GM19372 (cell line): ENCODE data around the gene AOPEP.

Source experiments
- ATAC-seq: cut with Tn5 transposase; IDR thresholded peaks from one replicate; pipeline ENCODE4 v1.9.1; 2021; ENCODE audit warnings: mild to moderate bottlenecking, low read depth, moderate library complexity; ENCODE audit not compliant: unreplicated experiment

The AOPEP gene

DNA sequence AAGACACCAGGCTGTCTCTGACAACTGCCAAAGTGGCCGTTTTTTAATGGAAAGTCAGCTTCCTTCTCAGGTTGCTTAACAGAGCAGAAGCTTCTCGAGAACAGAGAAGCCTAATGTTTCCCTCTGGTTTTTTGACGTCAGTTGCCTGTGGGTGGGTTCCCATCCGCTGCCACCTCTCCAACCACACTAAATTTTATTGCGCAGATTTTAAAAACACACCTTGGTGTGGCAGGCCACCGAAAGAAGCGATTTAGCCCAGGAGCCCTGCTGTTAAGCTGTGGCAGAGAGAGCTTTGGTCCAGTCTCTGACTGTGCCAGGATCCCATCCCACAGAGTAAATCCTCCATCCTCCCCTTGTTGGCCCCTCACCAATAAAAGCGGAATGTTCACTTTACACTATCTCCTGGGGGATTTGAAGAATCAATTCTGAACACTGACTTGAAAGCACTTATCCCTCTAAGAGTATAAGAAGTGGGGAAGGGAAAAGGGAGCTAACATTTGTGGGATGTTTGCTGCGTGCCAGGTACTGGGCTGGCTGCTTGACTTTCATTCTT is 181.6 kb downstream of the AOPEP start:
- ATAC-seq = no peak

DNA sequence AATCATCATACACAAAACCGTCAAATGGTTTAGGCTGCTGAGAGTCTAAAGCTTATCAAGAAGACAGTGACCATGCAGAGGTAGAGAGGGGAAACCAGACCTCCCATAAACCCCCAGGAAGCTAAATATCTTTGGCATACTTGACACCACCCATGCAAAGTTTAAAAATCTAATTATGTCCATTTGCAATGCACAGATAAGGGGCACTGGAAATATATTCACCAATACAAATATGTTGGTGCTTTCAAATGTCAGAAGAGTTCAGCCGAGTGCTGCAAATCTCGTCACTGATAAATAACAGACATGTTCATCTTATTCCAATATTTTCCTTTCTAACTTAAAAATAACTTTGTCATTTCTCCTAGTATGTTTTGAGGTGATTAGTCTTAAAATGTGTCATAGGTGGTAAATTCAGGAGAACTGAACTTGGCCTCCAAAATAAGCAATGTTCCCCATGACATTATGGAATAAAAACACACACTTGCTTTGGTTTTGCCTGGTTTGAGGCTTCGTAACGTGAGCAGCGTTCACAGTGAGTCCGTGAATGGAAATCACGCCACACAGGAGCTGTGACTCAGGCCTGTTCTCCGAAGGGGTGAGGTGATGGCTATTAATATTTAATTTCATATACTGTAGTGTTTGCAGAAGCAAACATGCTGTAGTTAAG is 182.2 kb downstream of the AOPEP start:
- ATAC-seq = no peak

DNA sequence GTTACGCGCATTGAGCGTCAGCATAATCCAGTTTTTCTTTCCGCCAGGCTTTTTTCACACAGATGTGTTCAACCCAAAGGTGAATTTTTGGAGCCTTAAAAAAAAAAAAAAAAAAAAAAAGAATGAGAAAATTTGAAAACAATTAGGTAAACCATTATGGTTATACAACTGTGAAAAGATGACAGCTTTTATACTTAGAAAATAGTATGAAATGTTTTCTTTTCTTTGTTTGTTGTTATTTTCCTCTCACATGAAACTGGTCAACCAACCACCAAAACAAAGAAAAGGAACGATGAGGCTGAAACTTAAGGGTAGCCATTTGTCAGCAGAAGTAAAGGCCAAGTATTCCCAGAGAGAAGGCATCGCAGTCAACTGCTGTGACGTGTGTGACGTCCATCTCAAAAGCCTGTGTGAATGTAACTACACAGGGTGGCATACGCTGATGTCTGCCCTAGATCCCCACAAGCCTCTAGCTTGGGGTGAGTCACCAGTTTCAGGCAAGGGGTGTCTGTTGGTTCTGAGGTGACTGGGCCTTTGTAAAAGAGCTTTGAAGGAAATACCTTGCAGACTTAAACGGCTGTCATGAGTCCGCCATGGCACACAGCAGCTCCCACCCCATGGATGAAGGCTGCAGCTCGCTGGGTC is 182.9 kb downstream of the AOPEP start:
- ATAC-seq = no peak

DNA sequence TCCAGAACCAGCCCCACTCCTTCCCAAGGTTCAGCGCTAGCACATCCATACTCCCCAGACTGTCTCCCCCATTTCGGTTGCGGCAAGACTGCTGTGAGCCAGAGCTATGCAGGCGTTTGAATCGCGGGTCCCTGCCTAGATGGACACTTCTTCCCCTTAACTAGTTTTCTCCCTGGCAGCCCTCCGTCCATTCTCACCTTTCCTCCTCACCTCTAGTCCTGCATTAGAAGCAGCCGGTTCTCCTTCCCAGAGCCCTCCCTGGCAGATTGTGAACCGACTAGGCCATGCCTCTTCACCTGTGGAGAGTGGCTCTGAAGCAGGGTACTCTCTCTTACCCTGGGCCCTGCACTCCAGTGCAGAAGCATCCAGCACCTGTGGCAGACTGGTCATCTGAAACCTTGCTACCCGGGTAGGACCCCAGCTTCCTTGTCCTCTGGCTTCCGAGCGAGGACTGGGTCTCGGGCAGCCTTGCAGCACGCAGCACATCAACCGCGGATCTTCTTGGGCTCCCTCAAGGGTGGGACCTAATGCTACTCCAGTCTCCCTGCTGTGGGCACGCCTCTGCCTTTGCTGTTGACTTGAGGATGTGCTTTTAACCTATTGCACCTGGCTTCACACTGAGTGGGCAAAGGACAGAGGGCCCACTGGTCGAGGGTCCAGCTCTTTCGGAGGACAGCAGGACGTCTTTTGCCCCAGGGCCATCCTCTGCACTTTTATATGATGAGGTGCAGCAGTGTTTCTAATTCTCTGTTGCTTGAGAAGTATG is 183.6 kb downstream of the AOPEP start:
- ATAC-seq = no peak

DNA sequence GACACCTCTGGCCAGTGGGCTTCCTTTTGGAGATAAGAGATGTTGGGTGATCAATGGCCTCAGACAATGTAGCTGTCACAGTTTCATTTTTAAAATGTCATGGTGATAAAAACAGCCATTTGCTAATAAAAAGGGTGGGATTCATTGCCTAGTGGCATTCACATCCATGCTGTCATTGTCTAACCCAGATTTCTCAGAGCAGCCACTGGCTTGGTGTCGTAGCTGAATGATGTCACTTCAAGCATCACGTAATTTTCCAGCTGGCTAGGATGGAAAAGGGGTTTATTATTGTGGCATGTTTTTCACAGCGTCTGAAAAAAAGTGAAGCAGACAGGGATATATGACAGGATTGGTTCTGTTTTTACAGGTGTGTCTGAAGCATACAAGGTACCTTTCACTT is 184.7 kb downstream of the AOPEP start:
- no peak for ATAC-seq

DNA sequence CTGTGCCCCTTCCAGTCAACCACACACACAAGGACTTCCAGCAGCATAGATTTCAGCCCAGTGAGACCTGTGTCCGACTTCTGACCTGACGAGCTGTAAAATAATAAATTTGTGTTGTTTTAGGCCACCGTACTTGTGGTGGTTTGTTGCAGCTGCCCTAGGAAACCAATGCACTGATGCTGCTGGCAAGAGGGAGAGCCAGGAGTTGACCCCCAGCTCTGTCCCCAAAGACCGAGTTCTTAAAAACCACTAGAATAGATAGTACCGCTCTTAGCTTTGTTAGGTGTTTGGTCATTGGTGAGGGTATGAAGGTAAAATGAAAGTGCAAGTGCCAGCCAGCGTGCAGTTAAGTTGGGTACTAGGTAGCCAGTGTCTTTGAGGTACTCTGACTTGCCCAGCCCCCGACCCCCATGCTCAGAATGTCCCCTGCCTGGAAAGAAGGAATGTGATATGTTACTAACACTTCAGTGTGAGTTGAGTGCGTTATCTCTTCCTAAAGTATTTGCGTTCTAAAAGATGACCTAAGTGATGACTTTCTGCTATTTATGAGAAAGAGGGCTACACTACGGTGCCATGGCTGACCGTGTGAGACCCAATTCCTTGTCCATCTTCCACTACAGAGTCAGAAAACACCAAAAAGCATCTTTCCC is 185.6 kb downstream of the AOPEP start:
- no peak for ATAC-seq

DNA sequence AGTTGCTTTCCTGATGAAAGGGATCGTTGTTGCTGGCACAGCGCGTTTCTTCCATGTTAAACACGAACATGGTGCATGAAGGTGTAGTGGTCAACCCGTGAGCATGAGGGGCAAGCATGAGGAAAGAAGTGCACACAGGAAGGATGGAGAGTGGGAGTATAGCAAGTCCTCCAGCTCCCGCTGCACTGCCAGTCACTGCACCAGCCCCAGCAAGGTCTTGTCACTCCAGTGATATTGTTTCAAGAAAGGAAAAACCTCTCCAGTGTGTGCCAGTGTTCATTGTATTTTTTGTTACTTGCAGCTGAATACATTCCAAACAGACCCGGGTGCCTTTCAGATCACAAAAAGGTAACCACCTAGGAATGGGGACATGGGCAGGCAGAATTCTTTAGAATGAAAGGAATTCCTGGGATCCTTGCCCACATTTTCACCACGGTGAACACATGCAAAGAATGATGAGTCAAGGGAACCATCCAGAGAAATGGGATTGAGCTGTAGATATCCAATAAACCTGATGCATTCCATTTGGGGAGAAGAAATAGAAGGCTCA is 186.3 kb downstream of the AOPEP start:
- no peak for ATAC-seq

DNA sequence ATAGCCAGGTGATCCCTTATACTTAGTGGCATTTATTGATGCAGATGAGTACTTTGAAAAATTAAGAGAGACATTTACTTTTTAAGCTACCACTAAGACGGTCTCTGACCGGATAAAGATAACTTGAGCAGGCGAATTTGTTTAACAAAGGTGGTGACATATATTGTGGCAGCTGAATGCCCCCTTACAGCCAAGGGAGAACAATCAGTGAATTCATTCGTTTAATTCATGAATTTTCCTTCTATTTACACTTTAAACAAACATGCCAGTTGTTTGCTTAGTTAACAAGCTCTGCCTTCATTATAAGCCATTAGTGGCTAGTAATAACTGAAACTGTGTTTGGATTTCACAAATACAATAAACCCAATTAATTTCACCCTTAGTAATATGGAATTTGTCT is 187.1 kb downstream of the AOPEP start:
- ATAC-seq = no peak

DNA sequence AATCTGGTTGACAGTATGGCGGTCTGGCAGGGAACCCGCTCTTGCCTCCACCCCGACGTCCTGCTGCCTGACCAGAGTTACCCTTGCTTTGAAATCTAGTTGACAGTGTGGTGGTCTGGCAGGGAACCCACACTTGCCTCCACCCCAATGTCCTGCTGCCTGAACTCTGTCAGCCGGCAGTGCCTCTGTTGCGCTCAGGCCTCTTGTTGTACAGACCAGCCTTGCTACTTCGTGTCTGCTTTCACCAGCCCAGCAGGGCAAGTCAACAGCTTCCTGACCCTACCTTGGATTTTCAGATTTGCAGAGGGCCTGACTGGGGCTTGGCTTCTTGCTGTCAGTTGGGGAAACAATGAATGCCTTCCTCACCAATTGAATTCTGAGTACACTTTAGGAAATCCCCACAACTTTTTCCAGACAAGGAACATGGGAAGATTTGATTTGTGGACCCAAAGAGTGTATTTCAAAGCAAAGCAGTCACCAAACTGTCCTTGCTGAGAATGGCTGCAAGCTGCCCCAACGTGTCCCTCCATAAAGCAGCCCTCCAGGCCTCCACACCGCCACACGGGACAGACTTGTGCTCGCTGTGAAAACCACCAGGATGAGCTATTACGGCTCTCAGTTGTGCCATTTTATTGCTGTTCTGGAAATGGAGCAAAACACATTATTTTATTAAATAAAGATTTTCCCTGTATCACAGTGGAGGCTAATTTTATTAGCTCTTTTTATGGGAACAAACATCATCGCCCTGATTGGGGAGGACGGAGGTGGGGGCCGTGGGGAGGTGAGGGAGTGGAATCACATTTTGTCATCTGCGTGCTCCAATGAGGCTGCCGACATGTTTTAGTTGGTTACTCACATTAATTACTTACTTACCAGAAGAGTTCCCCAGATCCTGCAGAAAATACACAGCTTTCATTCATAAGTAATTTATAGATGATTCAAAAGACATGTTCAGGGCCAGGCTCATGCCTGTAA is 189.3 kb downstream of the AOPEP start:
- ATAC-seq = no peak

DNA sequence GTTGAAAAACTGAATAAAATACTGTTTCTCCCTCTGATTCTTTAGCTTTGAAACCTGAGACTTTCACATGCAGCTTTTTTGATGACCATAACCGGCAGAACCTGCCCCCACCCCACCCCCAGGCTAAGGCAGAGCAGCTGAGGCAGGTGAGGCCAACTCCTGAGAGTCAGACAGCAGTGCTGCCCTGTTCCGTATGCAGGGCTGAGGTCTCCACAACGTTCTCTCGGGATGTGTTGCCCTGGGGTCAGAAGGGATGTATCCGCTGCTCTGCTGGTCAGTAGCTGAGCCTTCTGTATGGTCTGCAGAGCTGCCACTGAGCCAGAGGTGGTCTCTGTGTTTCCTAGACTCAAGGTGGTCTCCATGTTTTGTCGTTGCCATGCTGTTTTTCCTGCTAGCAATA is 190.5 kb downstream of the AOPEP start:
- no peak for ATAC-seq

DNA sequence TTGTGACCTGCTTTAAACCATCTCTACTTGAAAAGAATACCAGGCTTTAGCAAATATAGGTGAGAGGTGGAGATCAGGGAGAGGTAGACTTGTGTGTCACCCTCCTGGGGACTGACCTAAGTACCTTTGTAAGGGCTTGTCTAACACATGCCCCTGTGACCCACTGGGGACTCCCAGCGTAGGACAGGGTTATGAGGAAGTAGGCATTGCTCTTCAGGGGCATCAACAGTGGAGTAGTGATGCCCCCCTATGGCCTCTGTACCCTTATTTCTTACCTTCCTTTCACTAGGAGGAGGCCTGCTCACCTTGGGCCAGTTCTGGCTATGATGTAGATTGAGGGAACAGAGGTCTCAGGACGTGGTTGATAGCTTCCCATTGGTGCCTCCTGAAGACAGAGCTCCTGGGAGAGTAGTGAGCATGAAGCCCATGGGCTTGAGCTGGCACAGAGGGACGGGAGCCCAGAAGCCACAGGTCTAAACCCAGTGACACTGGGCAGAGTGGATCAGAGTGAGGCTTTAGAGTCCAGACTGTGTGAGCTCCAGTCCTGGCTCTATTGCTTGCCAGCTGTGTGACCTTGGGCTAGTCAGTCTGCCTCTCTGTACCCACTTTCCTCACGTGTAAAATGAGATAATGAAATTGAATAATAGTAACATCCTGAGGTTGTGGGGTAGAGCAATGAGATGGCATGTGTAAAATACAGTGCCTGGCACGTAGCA is 191.7 kb downstream of the AOPEP start:
- ATAC-seq = no peak

DNA sequence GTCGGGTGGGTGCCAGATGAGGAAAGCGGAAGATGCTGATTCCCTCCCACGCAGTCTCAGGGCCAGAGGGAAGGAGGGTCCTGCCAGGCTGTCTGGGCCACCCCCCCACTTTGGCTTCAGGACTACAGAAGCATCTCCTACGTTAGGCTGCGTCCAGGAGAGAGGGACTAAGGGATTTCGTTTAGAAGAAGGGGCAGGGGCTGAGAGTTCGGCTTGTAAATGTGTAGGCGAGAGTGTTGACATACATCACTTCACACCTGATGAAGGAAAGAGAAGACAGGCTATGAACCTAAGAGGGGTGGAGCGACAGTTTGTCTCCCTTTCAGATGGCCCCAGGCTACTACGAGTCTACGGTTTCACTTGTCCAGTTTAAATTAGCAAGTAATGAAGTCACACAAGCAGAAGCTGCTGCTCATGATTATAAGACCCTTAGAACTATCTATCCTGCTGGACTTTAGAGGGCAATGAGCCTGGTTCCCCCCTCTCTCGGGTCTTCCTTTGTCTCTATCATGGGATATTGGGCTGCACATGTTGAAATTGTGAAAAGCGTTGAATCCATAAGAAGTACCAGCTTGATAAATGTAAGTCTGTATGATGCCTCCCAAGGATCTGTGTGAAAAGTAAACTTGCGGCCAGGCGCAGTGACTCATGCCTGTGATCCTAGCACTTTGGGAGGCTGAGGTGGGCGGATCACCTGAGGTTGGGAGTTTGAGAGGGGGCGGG is 193.0 kb downstream of the AOPEP start:
- ATAC-seq = no peak

DNA sequence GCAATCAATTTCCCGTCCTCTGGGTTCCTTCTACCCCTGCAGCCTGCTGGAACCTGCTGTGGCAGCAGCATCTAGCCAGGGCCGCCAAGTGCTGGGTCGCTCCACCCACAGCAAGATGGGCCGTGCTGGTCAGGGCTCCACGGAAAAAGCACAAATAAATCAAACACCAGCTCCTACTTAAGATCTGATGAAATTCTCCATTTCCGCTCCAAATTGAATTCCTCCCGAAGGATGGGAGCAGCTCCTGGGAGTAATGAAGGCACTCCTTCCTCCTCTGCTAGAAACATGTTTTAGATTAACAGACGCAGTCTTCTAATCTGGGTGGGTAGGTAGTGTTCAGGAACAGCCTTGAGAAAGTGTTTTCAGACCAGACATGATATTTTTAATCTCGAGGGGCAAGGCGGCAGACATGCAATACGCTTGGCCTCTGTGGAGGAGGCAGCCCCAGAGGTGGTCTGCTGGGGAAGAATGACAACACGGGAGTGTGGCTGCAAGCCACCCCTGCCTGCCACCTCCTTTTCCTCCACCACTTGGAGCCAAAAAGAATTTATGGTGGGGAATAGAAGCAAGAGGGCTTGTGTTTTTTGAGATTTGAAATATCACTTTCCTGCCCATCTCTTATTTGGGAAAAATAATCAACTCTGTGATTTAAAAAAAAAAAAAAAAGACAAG is 194.1 kb downstream of the AOPEP start:
- ATAC-seq = no peak

DNA sequence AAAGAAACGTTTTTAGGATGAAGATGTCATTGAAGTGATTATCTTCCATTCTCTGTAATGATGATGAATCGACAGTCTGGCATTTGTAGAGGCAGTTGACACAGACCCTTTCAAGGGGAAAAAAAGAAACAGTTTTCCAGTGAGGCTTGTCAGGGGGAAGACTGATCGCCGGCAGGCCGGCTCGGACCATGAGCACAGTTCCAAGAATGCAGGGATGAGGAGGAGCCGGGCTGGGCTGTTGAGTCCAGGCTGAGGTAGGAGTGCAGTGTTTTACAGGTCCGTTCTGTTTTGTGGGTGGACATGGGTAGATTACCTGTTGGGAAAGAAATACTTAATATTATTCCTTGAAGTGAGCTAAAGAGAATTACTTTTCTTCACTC is 194.6 kb downstream of the AOPEP start:
- ATAC-seq = no peak

DNA sequence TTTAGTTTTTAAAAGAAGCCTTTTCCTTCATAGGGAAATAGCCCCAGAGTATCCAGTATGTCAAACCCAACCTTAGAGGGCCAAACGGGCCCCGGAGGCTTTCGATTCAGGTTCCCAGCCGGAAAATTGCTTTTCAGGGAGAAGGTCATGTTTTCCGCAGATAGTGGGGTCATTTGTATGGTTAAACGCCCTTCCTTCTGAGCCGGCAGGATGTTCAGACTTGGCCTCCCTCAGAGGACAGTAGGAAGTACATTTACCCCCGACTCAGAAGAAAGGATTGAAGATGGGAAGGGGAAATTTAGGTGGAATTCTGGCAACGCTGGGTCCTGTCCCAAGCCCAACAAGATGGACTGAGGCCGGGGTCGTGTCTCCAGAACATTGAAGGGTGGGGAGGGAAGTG is 195.2 kb downstream of the AOPEP start:
- ATAC-seq = no peak

DNA sequence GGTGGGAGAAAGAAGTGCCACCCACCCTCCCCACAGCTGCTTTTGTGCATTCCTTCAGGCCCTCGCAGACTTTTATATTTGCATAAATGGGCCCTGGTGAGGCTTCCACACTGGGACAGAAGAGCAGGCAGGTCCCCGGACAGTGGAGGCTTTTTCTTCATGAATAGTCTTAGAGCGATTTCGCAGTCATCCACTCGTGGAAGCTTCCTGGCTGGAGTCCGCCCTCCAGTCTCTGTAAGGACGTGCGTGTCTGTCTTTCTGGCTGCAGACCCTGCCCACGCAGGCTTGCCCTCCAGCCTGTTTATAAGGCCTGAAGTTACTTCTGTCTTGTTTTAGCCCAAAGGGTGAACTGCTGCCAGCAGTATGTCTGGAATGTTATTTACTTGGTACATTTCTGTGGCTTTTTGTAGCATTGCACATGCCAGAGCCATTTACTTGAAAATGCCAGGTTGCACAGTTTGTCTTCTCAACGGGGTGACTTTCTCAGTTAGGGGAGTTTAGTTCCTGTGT is 195.7 kb downstream of the AOPEP start:
- ATAC-seq = no peak

DNA sequence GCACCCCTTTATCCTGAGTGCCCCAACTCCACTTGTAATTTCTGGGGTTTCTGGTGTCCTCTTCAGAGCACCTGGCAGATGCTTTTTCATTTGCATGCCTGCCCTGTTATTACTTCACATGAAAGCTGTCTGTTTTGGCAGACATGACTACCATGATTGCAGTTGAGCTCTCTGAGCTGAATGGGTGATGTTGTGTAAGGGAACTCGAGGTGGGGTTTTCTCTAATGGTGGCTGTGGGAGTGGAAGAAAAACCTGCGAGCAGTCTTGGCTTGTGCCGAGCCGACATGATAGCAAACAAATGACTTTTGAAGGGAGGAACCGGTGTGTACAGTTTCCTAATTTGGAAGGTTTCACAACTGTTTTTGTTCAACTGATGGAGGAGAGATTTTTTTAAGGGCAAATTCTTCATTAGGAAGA is 196.2 kb downstream of the AOPEP start:
- no peak for ATAC-seq
